K562 (cell line): Measurements from ENCODE around the gene SLIT1. TPM values are rescaled to one million over a fixed set of nuclear protein-coding genes. Genes with fewer than 3 reads are reported as not detected.
A peak's percentile ranks its signal among the peaks of the same experiment; 100 is the strongest.

Source experiments
- ATAC-seq: fragments of 200-7000 bp; cut with Tn5 transposase; 3 replicates; pipeline ENCODE4 v1.9.1; 2020; ENCODE audit warnings: moderate library complexity
- BruUV-seq: library from RNA; stranded (reverse); fragments of 400-500 nt; replicated peaks from 2 replicates; lab custom pipeline; 2021; lab: Mats Ljungman, UMichigan
- CTCF ChIA-PET: fragments of 300-600 bp; formaldehyde crosslinking; extraction: SDS; loops from one replicate; lab custom pipeline; 2021; ENCODE audit warnings: low intra/inter-chr PET ratio; lab: Yijun Ruan, JAX
- POLR2A ChIA-PET: fragments of 300-600, 350-650 bp; sonication (Branson Sonifier 250); formaldehyde crosslinking; extraction: SDS; loops from one replicate; lab custom pipeline; 2021; ENCODE audit warnings: antibody characterized with exemption, inconsistent platforms; lab: Yijun Ruan, JAX
- DNase-seq, 4 experiments: peaks; one replicate each; pipeline versions ENCODE4 v3.0.0 to v3.0.0-alpha.2; 2011 to 2018; ENCODE audit warnings: low spot score in 3 of 4, mixed read lengths in 3 of 4; ENCODE audit errors: extremely low read depth in 1 of 4
- FAIRE-seq: peaks from 2 replicates; lab custom pipeline; 2011; peaks lifted over from hg19 to GRCh38; lab: Jason Lieb, UNC
- H2AFZ ChIP-seq: 2 replicates; pipeline ENCODE4 v1.6.0; 2011; ENCODE audit warnings: low read depth, low read length, control low read depth, inconsistent platforms
- H3K27ac ChIP-seq: fragments of 200-600 bp; 3 replicates; pipeline ENCODE4 v1.8.0; 2011; ENCODE audit warnings: low read depth, mild to moderate bottlenecking, control low read depth, inconsistent platforms, low read length, moderate library complexity, mixed read lengths; ENCODE audit errors: extremely low read depth
- H3K27me3 ChIP-seq, 2 experiments: fragments of 300-600 bp in 1 of 2; 2 replicates in 1 of 2; 3 replicates in 1 of 2; pipeline versions ENCODE4 v1.6.0 to v1.8.0; 2011; ENCODE audit warnings: inconsistent platforms in 2 of 2, low read length in 2 of 2, mild to moderate bottlenecking in 1 of 2, mixed read lengths in 1 of 2, moderate library complexity in 1 of 2; ENCODE audit not compliant: control insufficient read depth in 2 of 2, insufficient read depth in 2 of 2
- H3K36me3 ChIP-seq: fragments of 300-600 bp; 3 replicates; pipeline ENCODE4 v1.8.0; 2011; ENCODE audit warnings: mild to moderate bottlenecking, low read length, inconsistent platforms; ENCODE audit not compliant: control insufficient read depth, insufficient read depth
- H3K4me1 ChIP-seq, 2 experiments: fragments of 200-600 bp in 1 of 2; replicated peaks in 1 of 2; 2 replicates in 1 of 2; 3 replicates in 1 of 2; pipeline versions ENCODE4 v1.5.1 to v1.8.0; 2011; ENCODE audit warnings: inconsistent platforms in 2 of 2, low read length in 2 of 2, mild to moderate bottlenecking in 1 of 2, mixed read lengths in 1 of 2, moderate library complexity in 1 of 2; ENCODE audit not compliant: control insufficient read depth in 2 of 2, insufficient read depth in 2 of 2
- H3K4me2 ChIP-seq: 2 replicates; pipeline ENCODE4 v1.6.1; 2011; ENCODE audit warnings: low read length, control low read depth, inconsistent platforms, mixed read lengths; ENCODE audit not compliant: insufficient read depth
- H3K4me3 ChIP-seq: fragments of 200-600 bp; sonication (generic), shearing (Covaris generic); 2 replicates; pipeline ENCODE4 v1.5.1; 2016; ENCODE audit warnings: control low read depth, inconsistent platforms
- H3K79me2 ChIP-seq: fragments of 200-600 bp; 3 replicates; pipeline ENCODE4 v1.8.0; 2011; ENCODE audit warnings: low read length, inconsistent platforms; ENCODE audit not compliant: control insufficient read depth, insufficient read depth
- H3K9ac ChIP-seq, 2 experiments: 2 replicates each; pipeline versions ENCODE4 v1.6.0 to v1.6.1; 2011; ENCODE audit warnings: low read depth in 2 of 2, low read length in 2 of 2, control low read depth in 1 of 2, inconsistent platforms in 1 of 2, mild to moderate bottlenecking in 1 of 2, mixed read lengths in 1 of 2; ENCODE audit not compliant: insufficient read depth in 1 of 2
- H3K9me1 ChIP-seq: one replicate; pipeline ENCODE4 v1.6.0; 2011; ENCODE audit warnings: inconsistent platforms, mild to moderate bottlenecking, low read length, moderate library complexity; ENCODE audit not compliant: control insufficient read depth, insufficient read depth
- H3K9me3 ChIP-seq: replicated peaks from 2 replicates; pipeline ENCODE4 v1.5.1; 2011; ENCODE audit warnings: low read depth, low read length, inconsistent platforms; ENCODE audit not compliant: control insufficient read depth, insufficient read depth
- H4K20me1 ChIP-seq: replicated peaks from 2 replicates; pipeline ENCODE4 v1.6.1; 2011; ENCODE audit warnings: low read length, inconsistent platforms, mixed read lengths; ENCODE audit not compliant: control insufficient read depth, insufficient read depth
- CHD1 ChIP-seq: fragments of 200-600 bp; sonication (generic); IDR thresholded peaks from one replicate; pipeline ENCODE4 v1.6.1; 2012; ENCODE audit warnings: mild to moderate bottlenecking, moderate library complexity, low read length, inconsistent platforms
- CREM ChIP-seq: IDR thresholded peaks from 2 replicates; pipeline ENCODE4 v1.6.1; 2014; ENCODE audit warnings: antibody characterized with exemption, low read depth
- DNMT1 ChIP-seq: fragments of 450-650 bp; IDR thresholded peaks from 2 replicates; pipeline ENCODE4 v1.6.1; 2016; ENCODE audit warnings: antibody characterized with exemption, mild to moderate bottlenecking
- ELF1 ChIP-seq: fragments of 200-800 bp; sonication (Bioruptor generic); IDR thresholded peaks from 2 replicates; pipeline ENCODE4 v1.6.1; 2016; ENCODE audit warnings: missing genetic modification characterization, missing compliant biosample characterization
- GATAD2A ChIP-seq: fragments of 450-650 bp; IDR thresholded peaks from 2 replicates; pipeline ENCODE4 v1.6.1; 2017
- HCFC1 ChIP-seq: IDR thresholded peaks from 2 replicates; pipeline ENCODE4 v1.6.1; 2012; ENCODE audit warnings: low read depth, low read length, improper control_type of control experiment
- KLF16 ChIP-seq: IDR thresholded peaks from 2 replicates; pipeline ENCODE4 v1.6.1; 2016; ENCODE audit warnings: antibody characterized with exemption
- RBM15 ChIP-seq: fragments of 200-400 bp; formaldehyde crosslinking; IDR thresholded peaks from 2 replicates; pipeline ENCODE4 v1.6.1; 2018; ENCODE audit warnings: mild to moderate bottlenecking, low read length, moderate library complexity; ENCODE audit not compliant: insufficient read depth
- SRF ChIP-seq, 2 experiments: fragments of 250-450, 450-650 bp in 1 of 2; sonication (Bioruptor Pico) in 1 of 2; sonication (generic) in 1 of 2; formaldehyde crosslinking; IDR thresholded peaks; 2 replicates each; pipeline versions ENCODE4 v1.5.0 to v1.5.1; 2020 to 2022; ENCODE audit warnings: mild to moderate bottlenecking in 1 of 2, missing genetic modification reagents in 1 of 2
- ZKSCAN3 ChIP-seq: fragments of 250-450 bp; sonication (Bioruptor Pico); IDR thresholded peaks from 2 replicates; pipeline ENCODE4 v1.4.0; 2020
- ZNF133 ChIP-seq: fragments of 250-450 bp; sonication (Bioruptor Pico); IDR thresholded peaks from 2 replicates; pipeline ENCODE4 v1.4.0; 2020; ENCODE audit warnings: mild to moderate bottlenecking
- ZNF224 ChIP-seq: sonication (generic); formaldehyde crosslinking; IDR thresholded peaks from 2 replicates; pipeline ENCODE4 v1.8.0; 2022; ENCODE audit warnings: mild to moderate bottlenecking, missing genetic modification reagents
- ZNF316 ChIP-seq: fragments of 450-650 bp; IDR thresholded peaks from 2 replicates; pipeline ENCODE4 v1.6.1; 2016
- ZNF639 ChIP-seq, 2 experiments: fragments of 200-800 bp in 1 of 2; sonication (Bioruptor generic) in 1 of 2; sonication (generic) in 1 of 2; formaldehyde crosslinking in 1 of 2; IDR thresholded peaks in 1 of 2; conservative IDR thresholded peaks in 1 of 2; 2 replicates each; pipeline versions ENCODE4 v1.5.0 to v1.6.1; 2016 to 2020; ENCODE audit warnings: missing compliant biosample characterization in 1 of 2, missing genetic modification characterization in 1 of 2, missing genetic modification reagents in 1 of 2
- ZNF778 ChIP-seq: fragments of 450-650 bp; formaldehyde crosslinking; IDR thresholded peaks from 2 replicates; pipeline ENCODE4 v1.4.0; 2020; ENCODE audit warnings: mild to moderate bottlenecking, moderate library complexity
- WGBS: fragments of 100-300 bp; shearing (Covaris generic); methylation state at CpG from one replicate; pipeline ENCODE4 v1.1.6; 2016; ENCODE audit warnings: low coverage, mixed read lengths; ENCODE audit not compliant: insufficient coverage; ENCODE audit errors: missing lambda C conversion rate; 5-methylcytosine and 5-hydroxymethylcytosine counted together
- in situ Hi-C: fragments of 300-500 bp; cut with MboI; formaldehyde crosslinking; loops from 4 replicates; pipeline ENCODE4 v1.15.0; 2018; ENCODE audit warnings: inconsistent platforms, mixed read lengths
- intact Hi-C: fragments of 100-400 bp; cut with micrococcal nuclease; formaldehyde crosslinking; loops from 2 replicates; pipeline ENCODE4 v1.14.2; 2022
- polyA plus RNA-seq, 8 experiments: library from polyadenylated mRNA; depleted of rRNA in 4 of 8; stranded (reverse) in 5 of 8; unstranded in 3 of 8; fragments of >200 nt; fragmentation: Nextera tagmentation in 2 of 8; fragmentation: Illumina TruSeq in 1 of 8; extraction: Ambion mirVana in 2 of 8; extraction: Trizol in 1 of 8; gene quantifications; 2 replicates each; pipeline versions ENCODE4 v1.2.1 to v1.2.3, GENCODE V29; 2011 to 2014; ENCODE audit warnings: inconsistent platforms in 1 of 8, missing spikeins in 1 of 8
- total RNA-seq, 7 experiments: library from RNA; depleted of rRNA in 6 of 7; stranded (reverse); fragments of >200 nt in 6 of 7; fragmentation: Illumina TruSeq in 2 of 7; extraction: Trizol in 2 of 7; gene quantifications; 2 replicates each; pipeline versions ENCODE4 v1.2.1 to v1.2.3, GENCODE V29; 2011 to 2021; ENCODE audit warnings: low replicate concordance in 1 of 7

SLIT1 gene
- total and polyA plus RNA-seq, 9 of the 15 experiments (the other 6 are each of a cell fraction or from before 2014, with no cell fraction given), result 0.01 to 0.11 (median 0.04) TPM; not detected in 3

GRCh38 chr10:97195706-97196222, 10.0 kb upstream of the SLIT1 start:
- H3K4me3 ChIP-seq, result peak overlapping the region; percentile 36
- no peak for ATAC-seq
- ChIA-PET POLR2A (no interaction called here), CTCF (no interaction called here)
- WGBS, result 18% methylated on average over 9 of the region's 11 CpGs
- no peak overlapping the region for H2AFZ ChIP-seq
- no TSS peak for BruUV-seq
- H3K79me2 ChIP-seq, result no peaks in the 10 kb centered on the region
- no peak for FAIRE-seq
- H3K9me1 ChIP-seq, result no peaks in the 10 kb centered on the region
- H3K4me1 ChIP-seq, result peaks cover 0 to 10% of the 10 kb centered on the region in 2 experiments; a peak in 2 of 5 replicates
- H3K27ac ChIP-seq, result no peak overlapping the region
- peak overlapping the region in 1 of 2 experiments; percentile 83; a peak in 2 of 4 replicates for H3K9ac ChIP-seq
- peaks cover 4 to 26% of the 10 kb centered on the region in 2 experiments for H3K27me3 ChIP-seq
- no peaks in the 10 kb centered on the region for H3K9me3 ChIP-seq
- H4K20me1 ChIP-seq, result no peaks in the 10 kb centered on the region
- no peaks in the 10 kb centered on the region for H3K36me3 ChIP-seq
- no peak for DNase-seq
- in situ Hi-C loops (no loop called here), intact Hi-C loops (loop anchor here (5.0 kb wide), 1 partner anchor 123 kb away; no protein-coding TSS in a partner anchor)
- no peak for TF ChIP-seq KLF16
- TF ChIP-seq CREM, result 0 out of 2 replicates have a peak, but pooled peaks have one; percentile 6
- no peak for TF ChIP-seq ZNF133 (CRISPR knock-in tag)
- H3K4me2 ChIP-seq, result 0 out of 2 replicates have a peak overlapping the region, but pooled peaks have one; percentile 69

DNA sequence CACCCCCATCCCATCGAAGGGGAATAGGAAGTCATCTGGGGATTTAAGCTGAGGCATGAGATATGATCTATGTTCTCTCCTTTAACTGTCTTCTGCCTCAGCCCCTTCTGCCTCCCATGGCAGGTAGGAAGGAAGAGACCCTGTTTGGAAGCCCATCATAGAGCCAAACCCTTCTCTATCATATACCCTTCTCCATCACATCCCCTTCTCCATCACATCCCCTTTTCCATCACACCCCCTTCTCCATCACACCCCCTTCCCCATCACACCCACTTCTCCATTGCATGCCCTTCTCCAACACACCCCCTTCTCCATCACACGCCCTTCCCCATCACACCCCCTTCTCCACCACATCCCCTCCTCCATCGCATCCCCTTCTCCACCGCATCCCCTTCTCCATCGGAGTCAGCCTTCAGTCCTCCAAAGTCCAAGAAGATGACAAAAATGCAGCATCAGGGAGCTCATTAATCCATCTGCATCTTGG, 7.2 kb upstream of the SLIT1 start:
- H3K36me3 ChIP-seq, result no peaks in the 10 kb centered on the region
- no peak overlapping the region for H3K9ac ChIP-seq
- H4K20me1 ChIP-seq, result no peaks in the 10 kb centered on the region
- no peak overlapping the region for H2AFZ ChIP-seq
- peaks cover 0 to 10% of the 10 kb centered on the region in 2 experiments; a peak in 2 of 5 replicates for H3K4me1 ChIP-seq
- H3K27me3 ChIP-seq, result peaks cover 2 to 27% of the 10 kb centered on the region in 2 experiments
- intact Hi-C loops, result no loop called here
- no peak for DNase-seq
- TF ChIP-seq ZNF639 (CRISPR knock-in tag; conservative IDR thresholded peaks at IDR 0.05 in 1 of 2, IDR thresholded peaks at IDR 0.05 in 1 of 2), result no peak
- TF ChIP-seq SRF (CRISPR knock-in tag; IDR thresholded peaks at IDR 0.05), result no peak
- no peak for TF ChIP-seq DNMT1
- no peak for TF ChIP-seq CHD1
- TF ChIP-seq ZNF778 (CRISPR knock-in tag), result no peak
- no peak for TF ChIP-seq HCFC1
- TF ChIP-seq ZKSCAN3 (CRISPR knock-in tag), result no peak
- no peak for TF ChIP-seq ZNF316
- no peak for TF ChIP-seq ZNF224
- TF ChIP-seq GATAD2A, result no peak
- TF ChIP-seq RBM15, result no peak
- no peak for TF ChIP-seq ELF1 (tag)
- in situ Hi-C loops, result no loop called here
- H3K79me2 ChIP-seq, result no peaks in the 10 kb centered on the region
- ChIA-PET CTCF (no interaction called here), POLR2A (no interaction called here)
- no peaks in the 10 kb centered on the region for H3K9me3 ChIP-seq
- H3K4me3 ChIP-seq, result no peak overlapping the region
- BruUV-seq, result no TSS peak
- no peak overlapping the region for H3K4me2 ChIP-seq
- ATAC-seq, result no peak
- no peaks in the 10 kb centered on the region for H3K9me1 ChIP-seq
- 0% methylated on average over 4 of the region's 5 CpGs for WGBS
- H3K27ac ChIP-seq, result no peak overlapping the region
- FAIRE-seq, result no peak
